Measurements from ENCODE around the gene PTCD1.

Gene PTCD1

GRCh38 chr7:99429756-99430155 is 8.8 kb downstream of the PTCD1 start:
- TF ChIP-seq, protein P1, sequence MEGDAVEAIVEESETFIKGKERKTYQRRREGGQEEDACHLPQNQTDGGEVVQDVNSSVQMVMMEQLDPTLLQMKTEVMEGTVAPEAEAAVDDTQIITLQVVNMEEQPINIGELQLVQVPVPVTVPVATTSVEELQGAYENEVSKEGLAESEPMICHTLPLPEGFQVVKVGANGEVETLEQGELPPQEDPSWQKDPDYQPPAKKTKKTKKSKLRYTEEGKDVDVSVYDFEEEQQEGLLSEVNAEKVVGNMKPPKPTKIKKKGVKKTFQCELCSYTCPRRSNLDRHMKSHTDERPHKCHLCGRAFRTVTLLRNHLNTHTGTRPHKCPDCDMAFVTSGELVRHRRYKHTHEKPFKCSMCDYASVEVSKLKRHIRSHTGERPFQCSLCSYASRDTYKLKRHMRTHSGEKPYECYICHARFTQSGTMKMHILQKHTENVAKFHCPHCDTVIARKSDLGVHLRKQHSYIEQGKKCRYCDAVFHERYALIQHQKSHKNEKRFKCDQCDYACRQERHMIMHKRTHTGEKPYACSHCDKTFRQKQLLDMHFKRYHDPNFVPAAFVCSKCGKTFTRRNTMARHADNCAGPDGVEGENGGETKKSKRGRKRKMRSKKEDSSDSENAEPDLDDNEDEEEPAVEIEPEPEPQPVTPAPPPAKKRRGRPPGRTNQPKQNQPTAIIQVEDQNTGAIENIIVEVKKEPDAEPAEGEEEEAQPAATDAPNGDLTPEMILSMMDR (conservative IDR thresholded peaks at IDR 0.05): no peak
- H3K27ac ChIP-seq: no peak overlapping the region

DNA sequence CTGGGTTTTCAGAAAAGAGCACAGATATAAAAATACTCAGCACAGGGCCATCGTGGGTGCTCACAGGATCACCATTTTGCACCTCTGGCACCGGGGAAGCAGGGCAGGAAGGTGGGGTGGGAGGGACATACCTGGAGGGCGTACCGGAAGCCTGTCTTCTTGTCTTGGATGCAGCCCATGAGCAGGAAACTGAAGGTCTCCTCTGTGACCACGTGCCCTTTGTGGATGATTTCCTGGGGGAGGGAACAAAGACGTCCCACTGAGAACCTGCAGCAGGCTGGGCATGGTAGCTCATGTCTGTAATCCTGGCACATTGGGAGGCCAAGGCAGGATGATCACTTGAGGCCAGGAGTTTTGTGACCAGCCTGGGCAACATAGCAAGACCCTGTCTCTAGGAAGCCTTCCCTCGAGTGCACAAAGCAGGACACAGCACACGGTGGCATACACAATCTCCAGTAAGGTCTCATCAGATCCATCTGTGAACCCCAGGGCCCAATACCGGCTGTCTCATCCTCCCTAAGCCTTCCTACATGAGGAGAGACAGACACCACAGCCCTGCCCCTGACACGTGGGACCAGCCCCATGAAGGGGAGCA is 9.5 kb downstream of the PTCD1 start:
- TF ChIP-seq, protein P1 (conservative IDR thresholded peaks at IDR 0.05): no peak
- H3K27ac ChIP-seq: no peak overlapping the region

DNA sequence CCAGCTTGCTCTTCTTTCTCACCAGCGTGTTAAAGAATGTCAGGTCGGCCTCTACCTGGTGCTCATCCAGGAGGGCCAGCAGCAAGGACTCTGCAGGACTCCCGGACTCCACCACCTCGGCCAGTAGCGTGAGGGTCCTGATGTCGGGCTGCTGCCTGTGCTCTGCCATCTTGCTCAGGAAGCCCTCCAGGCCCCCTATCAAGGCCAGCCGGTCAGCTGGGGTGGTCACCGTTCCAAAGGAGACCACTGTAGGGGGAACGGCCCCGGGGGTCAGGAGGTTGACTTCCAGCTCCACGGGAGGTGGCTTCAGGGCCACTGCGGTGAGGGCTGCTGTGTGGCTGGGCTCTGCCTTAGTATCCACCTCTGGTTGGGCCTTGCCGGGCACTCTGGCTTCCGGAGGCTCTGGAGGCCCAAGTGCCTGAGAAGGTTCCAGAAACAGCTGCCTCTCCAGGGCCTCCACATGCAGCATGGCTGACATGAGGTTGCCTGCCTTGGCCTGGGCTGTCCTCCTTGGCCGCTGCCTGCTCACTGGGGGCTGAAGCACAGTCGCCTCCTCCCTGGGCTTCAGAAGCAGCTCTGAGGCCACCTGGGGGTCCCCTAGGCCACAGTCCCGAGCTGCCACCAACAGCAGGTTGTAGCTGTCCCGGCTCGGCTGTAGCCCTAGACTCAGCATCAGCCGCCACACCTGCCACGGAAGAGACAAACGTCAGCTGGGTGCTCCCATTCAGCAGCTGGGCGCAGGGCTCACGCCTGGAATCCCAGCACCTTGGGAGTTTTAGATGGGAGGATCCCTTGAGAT is 13.5 kb downstream of the PTCD1 start:
- no peak overlapping the region for H3K27ac ChIP-seq
- TF ChIP-seq, protein P1 (conservative IDR thresholded peaks at IDR 0.05): no peak

- TF ChIP-seq, protein P1 (conservative IDR thresholded peaks at IDR 0.05): no peak
- H3K27ac ChIP-seq: no peak overlapping the region
Observed at GRCh38 chr7:99422625-99423024, 16.0 kb downstream of the PTCD1 start.

DNA sequence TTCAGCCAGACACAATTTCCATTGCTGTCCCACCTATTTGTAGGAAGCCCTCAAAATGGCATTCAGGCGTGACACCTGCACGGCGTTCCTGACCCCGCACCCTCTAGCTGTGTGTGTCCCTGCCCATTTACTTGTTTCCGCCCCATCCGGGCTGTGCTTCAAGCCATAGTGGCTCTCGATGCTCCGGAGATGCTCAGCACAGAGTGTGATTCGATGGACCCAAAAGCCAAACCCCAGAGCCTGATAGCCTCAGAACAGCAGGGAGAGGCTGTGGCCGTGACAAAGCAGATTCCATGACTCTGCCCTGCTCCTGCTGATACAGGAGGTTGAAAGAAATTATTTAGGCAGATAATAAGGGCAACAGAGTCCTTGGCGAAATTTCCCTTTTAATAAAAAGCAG is 16.4 kb downstream of the PTCD1 start:
- H3K27ac ChIP-seq: no peak overlapping the region
- TF ChIP-seq, protein P1 (conservative IDR thresholded peaks at IDR 0.05): no peak

DNA sequence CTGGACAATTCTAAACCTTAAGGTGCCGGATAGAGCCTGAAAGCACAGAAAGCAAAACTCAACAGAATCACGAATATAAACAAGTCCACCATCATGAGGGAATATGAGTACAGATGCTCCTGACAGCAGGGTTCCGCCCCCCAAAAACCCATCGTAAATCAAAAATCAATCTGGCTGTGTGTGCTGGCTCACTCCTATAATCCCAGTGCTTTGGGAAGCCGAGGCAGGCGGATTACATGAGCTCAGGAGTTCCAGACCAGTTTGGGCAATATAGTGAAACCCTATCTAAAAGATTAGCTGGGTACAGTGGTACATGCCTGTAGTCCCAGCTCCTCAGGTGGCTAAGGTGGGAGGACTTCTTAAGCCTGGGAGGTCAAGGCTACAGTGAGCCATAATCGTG is 17.6 kb downstream of the PTCD1 start:
- no peak overlapping the region for H3K27ac ChIP-seq
- TF ChIP-seq, protein P1 (conservative IDR thresholded peaks at IDR 0.05): no peak

DNA sequence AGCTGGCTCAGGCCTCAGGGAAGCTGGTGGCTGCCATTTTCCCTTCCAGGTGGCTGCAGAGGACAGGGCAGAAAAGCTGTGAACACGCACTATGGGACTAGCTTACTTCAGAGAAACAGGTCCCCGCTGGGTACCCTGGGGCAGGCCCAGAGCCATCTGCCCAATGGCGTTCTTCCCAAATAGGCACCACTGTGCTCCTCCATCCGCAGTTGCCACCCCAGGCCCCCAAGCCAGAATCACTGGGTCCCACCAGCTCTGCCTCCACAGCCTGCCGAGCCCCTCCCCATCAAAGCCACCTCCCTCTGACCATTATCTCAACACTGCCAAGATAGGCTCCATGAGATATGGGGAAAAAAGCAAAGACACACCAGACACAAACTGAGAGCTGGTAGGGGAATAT is 18.4 kb downstream of the PTCD1 start:
- TF ChIP-seq, protein P1 (conservative IDR thresholded peaks at IDR 0.05): no peak

More for the DNA sequence above, 18.4 kb downstream of the PTCD1 start:
- no peak overlapping the region for H3K27ac ChIP-seq

All from VCaP (cell line).